Hematopoietic multipotent progenitor cell treated with erythropoietin and hydrocortisone succinate and interleukin-3 and kit ligand, for 6 days (in vitro differentiated cells): ENCODE results near the gene ENAH.
A peak's percentile ranks its signal among the peaks of the same experiment; 100 is the strongest.

Source experiments
- DNase-seq: peaks from one replicate; pipeline ENCODE4 v3.0.0-alpha.2; 2015

Gene ENAH

DNA sequence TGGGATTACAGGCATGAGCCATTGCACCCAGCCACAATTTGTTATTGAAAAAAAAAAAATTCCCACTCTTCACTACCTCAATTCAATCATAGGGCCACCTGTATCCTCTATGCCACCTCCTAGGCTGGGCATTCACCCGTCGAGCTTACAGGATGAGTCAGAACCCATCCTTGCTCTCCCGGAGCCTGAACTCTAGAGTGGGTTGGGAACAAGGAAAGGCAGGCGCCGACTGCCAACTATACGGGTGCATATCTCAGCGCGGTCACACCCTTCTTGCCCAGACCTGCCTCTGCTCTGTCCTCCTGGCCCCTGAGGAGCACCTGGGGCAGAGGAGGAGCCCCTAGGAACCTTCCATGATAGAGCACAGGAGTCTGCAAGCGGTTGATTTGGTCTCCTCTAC is 203.7 kb downstream of the ENAH start:
- no peak for DNase-seq

DNA sequence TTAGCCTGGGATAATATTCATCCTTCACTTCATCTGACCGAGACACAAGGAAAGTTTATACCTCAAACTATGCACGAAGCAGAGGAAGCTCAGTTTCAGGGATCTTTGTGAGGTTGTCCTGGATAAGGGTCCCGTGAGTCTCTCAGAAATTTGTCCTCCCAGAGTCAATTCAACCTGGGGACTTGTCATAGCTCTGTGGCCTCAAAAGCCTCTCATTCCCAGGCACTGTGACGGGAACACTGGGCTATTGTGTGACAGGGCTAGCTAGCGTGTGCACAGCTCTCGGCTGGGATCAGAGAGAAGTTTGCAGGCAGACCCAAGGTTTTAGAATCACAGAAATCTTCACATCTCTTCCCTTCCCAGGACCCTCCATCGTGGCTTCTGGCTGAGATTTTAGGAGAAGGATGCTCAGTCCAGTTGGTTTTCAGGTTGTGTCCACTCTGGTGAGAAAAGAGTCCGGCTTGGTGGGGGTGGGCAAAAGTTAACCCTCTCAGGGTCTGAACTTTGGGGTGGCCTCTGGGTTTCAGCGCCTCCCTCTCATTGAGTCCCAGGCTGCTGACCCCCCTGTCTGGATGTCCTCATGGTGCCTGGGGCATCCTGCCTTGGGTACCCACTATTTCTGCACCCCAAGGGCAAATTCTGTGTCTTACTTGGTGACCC is 204.6 kb downstream of the ENAH start:
- no peak for DNase-seq

DNA sequence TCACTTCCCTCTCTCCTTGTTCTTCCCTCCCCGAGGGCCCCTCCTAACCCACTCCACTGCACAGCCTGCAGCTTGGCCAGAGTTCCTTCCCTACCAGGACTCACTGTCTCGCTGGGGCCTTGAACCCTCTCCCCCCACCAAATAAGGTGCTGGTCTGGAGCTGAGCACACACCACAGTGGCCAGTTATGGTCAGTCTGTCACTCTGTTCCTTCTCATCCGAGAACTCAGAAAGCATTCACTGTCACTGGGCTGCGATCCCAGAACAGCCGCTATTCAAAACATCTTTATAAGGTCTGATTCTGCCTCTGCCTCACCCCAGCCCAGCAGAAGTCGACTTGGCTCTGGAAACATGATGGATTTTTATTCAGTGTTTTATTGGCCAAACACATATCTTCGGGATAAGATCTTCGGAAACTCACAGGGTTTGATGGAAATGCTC is 205.3 kb downstream of the ENAH start:
- DNase-seq, result no peak

DNA sequence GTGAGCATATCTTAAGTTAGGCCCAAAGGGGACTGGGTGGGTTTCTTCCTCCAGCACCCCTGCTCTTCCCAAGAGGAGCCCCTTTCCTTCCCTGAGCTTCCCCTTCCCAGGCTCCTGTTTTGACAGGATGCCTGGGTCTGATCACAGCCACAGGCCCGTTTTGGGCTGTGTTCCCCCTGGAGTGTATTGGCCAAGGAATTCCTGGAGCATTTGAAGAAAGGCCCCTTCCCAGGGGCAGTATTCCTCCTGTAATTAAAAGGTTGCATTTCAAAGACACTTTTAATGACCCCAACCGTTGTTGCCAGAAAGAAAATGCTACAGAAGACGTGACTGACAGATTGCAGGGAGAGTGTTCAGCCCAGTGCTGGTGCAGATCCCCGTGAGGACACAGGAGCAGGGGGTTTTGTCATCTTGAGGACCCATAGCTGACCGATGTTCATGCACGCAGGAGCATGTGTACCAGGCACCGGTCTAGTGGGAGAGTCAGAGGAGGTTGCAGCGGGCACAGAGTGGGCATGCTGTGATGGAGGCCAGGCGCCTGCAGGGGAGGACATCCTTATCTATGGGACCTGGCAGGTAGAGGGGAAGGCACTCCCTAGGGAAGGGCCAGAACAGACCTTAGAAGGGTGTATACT is 205.8 kb downstream of the ENAH start:
- DNase-seq, result no peak

DNA sequence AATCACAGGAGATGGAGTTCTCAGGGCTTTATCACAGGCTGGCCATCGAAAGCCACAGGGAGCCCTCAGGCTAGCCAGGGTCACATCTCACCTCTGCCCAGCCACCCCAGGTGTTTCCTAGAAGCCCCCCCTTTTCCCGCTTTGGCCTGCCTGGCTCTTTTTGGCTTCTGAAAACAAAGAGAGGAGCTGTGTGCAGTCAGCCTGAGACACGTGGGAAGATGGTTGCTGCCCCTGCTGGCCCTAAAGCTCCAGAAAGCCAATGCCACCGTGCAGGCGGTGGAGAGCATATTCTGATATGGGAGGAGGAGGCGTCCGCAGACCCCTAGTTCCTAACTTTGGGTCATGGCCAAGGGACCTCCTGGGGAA is 206.3 kb downstream of the ENAH start:
- DNase-seq, result no peak

DNA sequence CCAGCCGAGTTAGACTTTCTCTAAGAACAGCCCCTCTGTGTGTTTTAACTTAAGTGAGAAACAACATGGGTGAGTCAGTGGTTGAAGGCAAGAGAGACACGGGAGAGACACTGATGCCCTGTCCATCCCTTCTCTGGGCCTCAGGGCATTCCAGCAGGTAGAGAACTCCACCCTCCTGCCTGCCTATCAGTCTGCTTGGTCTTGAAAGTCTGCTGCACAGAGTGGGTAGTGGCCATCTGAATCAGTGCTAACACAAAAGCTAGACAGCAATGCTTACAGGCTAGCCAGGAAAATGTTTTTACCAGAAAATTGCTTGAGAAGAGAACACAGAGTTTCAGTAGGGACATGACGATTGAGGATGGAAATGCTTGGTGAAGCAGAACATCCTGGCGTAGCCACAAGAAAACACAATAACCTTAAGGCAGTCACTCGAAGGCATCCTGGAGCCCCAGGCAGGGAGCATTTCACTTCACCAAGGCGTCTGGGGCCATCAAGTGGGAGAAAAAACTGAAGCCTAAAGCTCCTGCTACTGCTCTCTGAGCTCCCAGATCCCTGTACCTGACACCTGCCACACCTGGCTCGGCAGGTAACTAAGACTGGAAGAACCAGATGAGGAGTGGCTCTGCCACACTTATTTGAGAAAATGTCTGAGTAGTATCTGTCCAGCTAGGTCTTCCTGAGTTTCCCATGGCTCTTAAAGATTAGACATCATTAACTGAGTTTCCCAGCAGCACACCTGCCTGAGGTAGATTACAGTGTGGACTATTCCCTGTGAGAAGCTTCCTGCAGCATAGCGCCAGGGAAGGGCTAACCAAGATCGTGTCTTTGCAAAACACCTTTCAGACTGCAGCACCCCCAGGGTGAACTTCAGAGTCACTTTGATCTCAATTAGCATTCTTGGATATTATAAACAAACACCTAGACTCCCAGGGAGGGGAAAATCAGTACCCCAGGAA is 207.0 kb downstream of the ENAH start:
- DNase-seq, result no peak

DNA sequence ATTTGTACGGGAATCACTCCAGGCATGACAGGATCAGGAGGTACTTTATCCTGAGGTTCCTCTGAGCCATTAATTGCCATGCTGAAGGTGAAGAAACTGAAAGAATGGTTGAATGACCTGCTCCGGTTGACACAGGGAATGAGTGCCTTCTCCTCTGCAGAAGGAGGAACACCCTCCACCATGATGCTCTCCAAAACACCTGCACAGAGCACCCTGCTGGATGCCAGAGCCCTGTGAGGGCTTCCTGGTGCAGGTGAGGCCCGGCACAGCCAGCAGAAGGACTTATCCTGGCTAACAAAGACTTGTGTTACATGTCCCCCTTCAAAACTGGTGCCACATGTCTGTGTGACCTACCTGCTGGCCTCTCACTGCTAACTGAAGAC is 210.8 kb downstream of the ENAH start:
- no peak for DNase-seq

DNA sequence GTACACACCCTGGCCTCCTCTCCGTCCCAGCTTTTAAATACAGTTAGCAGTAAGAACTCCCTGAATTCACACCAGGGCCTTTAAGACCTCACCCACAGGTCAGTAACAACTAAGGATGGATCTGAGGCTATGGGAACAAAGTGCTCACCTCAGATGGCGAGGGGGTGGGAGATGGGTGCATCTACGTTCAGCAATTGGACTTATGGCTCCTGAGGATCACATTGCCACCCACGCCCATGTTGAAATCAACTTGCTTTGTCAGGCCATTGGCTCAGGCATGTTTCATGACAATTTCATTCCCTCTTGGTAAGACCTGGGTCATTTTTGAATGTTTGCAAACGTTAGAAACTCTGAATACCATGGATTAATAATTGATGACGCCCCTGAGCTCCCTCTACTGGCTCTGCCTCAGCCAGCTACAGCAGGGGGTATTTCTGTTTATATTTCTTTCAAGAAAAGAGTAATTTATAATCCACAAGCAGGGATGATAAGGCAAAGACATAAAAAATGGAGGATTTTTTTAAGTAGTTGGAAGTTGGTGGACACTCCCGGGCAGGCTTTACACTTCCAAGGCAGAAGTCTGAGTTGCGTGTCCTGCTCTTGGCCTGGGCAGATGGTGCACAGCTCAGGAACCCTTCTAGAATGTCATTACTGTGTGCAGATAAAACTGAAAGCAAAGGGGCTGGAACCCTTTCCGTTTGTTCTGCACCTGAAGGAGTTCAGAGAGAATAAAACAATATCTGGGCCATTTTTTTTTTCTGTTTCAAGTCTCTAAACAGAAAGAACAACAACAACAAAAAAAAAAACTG is 211.4 kb downstream of the ENAH start:
- DNase-seq, result peak; percentile 55

DNA sequence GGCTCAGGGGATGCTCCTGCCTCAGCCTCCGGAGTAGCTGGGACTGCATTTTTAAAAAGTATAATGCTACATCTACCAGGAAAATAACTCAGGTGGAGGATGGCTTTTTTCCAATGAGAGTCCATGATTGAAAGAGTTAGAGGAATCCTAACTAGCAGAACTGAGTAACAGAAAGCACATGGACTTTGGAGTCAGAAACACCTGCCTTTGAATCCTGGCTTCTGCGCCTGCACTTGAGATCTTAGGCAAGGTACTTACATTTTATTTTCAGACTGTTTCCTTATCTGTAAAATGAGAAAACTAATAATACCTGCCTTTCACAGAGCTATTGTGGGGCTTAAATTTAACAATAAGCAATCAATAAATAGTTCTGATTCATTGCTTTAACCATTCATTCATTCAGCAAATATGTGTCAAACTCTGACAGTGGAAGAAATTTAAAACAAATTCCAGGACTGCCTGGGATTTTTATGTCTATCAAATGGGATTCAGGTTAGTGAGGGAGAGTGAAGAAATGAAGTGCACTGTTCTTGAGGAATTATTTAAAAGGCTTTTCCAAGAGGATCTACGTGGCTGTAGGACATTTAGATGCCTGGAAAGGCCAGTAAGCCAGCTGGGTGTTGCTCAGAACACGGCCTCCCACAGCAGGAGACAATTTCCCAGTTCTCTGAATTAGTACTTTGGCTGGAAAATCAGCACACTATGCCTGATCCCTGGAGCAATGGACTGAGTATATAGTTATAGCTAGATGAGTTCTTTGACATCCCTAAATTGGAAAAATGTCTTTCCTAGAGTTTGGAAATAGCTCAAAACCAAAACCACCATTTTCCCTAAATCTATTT is 212.3 kb downstream of the ENAH start:
- no peak for DNase-seq

DNA sequence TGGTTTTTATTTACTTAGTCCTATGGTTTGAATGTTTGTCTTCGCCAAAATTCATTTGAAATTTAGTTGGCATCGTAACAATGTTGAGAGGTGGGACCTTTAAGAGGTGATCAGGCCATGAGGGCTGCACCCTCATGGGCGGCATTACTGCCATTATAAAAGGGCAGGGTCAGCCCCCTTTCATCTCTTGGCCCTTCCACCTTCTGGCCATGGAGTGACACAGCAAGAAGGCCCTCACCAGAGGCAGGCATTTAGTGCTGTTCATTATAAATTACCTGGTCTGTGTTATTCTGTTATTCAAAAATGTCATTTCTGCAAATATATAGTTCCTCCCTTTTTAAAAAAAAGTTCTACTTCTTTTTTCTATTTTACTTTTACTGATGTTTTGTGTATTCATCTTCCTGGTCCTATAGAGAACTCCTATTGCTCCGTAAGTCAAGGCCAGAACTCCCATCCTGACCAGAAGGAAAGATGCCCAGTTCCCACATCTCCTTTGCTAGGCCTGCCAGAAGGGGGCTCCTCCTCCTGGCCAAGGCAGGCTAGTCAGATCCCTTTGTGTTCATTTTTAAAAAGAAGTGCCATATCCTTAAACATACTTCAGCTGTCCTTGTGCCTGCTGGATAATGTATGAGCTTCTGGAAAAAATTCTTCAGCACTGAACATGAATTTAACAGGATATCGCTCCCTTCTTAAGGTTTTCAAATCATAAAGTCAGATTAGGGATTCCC is 215.0 kb downstream of the ENAH start:
- peak; percentile 41 for DNase-seq
